Hematopoietic multipotent progenitor cell treated with erythropoietin and hydrocortisone succinate and interleukin-3 and kit ligand, for 4 days (in vitro differentiated cells): ENCODE results near the gene COBLL1.
A peak's percentile ranks its signal among the peaks of the same experiment; 100 is the strongest.
"Not testable (repeated sequence)": the region's sequence is repeated elsewhere in the genome, so short reads cannot be mapped to it uniquely, and the experiment has no call there.

ENCODE experiments used
- DNase-seq: peaks from one replicate; pipeline ENCODE4 v3.0.0-alpha.2; 2015

COBLL1 gene

GRCh38 chr2:164841719-164842623, at the start of gene COBLL1:
Gene COBLL1, minus strand, starts transcription at chr2:164841823. Its CDS starts 627 bp downstream, at chr2:164841196.
- peak; percentile 80 for DNase-seq

GRCh38 chr2:164890544-164890943, 48.9 kb upstream of the COBLL1 start:
- peak; percentile 83 for DNase-seq

- DNase-seq, result no peak
Observed at GRCh38 chr2:164888592-164888991, 47.0 kb upstream of the COBLL1 start.

- DNase-seq, result no peak
Observed at GRCh38 chr2:164887434-164888144, 46.0 kb upstream of the COBLL1 start.

GRCh38 chr2:164882276-164882675, 40.7 kb upstream of the COBLL1 start:
- DNase-seq, result no peak

GRCh38 chr2:164881524-164881923, 39.9 kb upstream of the COBLL1 start:
- no peak for DNase-seq

- no peak for DNase-seq
Observed at GRCh38 chr2:164879901-164880535, 38.4 kb upstream of the COBLL1 start.

GRCh38 chr2:164877927-164878326, 36.3 kb upstream of the COBLL1 start:
- DNase-seq, result no peak

- no peak for DNase-seq
Observed at GRCh38 chr2:164877169-164877568, 35.5 kb upstream of the COBLL1 start.

GRCh38 chr2:164875334-164876205, 33.9 kb upstream of the COBLL1 start:
- no peak for DNase-seq

GRCh38 chr2:164873210-164873908, 31.7 kb upstream of the COBLL1 start:
- DNase-seq, result no peak

- DNase-seq, result no peak
Observed at GRCh38 chr2:164871404-164871803, 29.8 kb upstream of the COBLL1 start.

GRCh38 chr2:164869420-164869772, 27.8 kb upstream of the COBLL1 start:
- no peak for DNase-seq

GRCh38 chr2:164868563-164869419, 27.2 kb upstream of the COBLL1 start:
- DNase-seq, result no peak

- DNase-seq, result no peak
Observed at GRCh38 chr2:164867779-164868397, 26.3 kb upstream of the COBLL1 start.

- peak; percentile 60 for DNase-seq
Observed at GRCh38 chr2:164866381-164866780, 24.8 kb upstream of the COBLL1 start.

GRCh38 chr2:164860694-164861042, 19.0 kb upstream of the COBLL1 start:
- no peak for DNase-seq

- not testable (repeated sequence) for DNase-seq
Observed at GRCh38 chr2:164859906-164860693, 18.5 kb upstream of the COBLL1 start.

- DNase-seq, result no peak
Observed at GRCh38 chr2:164859251-164859818, 17.7 kb upstream of the COBLL1 start.
